T-helper 2 cell treated with Interferon-gamma antibody and Interleukin-4, amounts not matched to agents 100 ng/mL and 5 ng/mL, for 36 hours (primary cell): ENCODE data around the gene ACTBL2. TPM values are rescaled to one million over a fixed set of nuclear protein-coding genes. Genes with fewer than 3 reads are reported as not detected.
"Not testable (repeated sequence)": the region's sequence is repeated elsewhere in the genome, so short reads cannot be mapped to it uniquely, and the experiment has no call there.

Experiments
- intact Hi-C: fragments of 100-400 bp; cut with micrococcal nuclease; formaldehyde crosslinking; loops from one replicate; pipeline ENCODE4 v1.15.1; 2023
- total RNA-seq: library from RNA; stranded (reverse); gene quantifications from 2 replicates; pipeline ENCODE4 v1.2.3, GENCODE V29; 2022

ACTBL2 gene
- total RNA-seq, 1 donor from 2014 or later: not detected

- intact Hi-C loops: loop anchor here (2.0 to 10.0 kb wide), 2 partner anchors 112 to 280 kb away; no protein-coding TSS in a partner anchor
Measured at GRCh38 chr5:57494104-57495098, 11.8 kb upstream of the ACTBL2 start.

GRCh38 chr5:57493034-57493433, 10.4 kb upstream of the ACTBL2 start:
- intact Hi-C loops: loop anchor here (10.0 kb wide), 1 partner anchor 282 kb away; no protein-coding TSS in a partner anchor

GRCh38 chr5:57492632-57493031, 10.0 kb upstream of the ACTBL2 start:
- intact Hi-C loops: loop anchor here (10.0 kb wide), 1 partner anchor 282 kb away; no protein-coding TSS in a partner anchor

GRCh38 chr5:57491369-57491965, 8.9 kb upstream of the ACTBL2 start:
- intact Hi-C loops: loop anchor here (10.0 kb wide), 1 partner anchor 283 kb away; no protein-coding TSS in a partner anchor

GRCh38 chr5:57488215-57488955, 5.8 kb upstream of the ACTBL2 start:
- intact Hi-C loops: no loop called here

GRCh38 chr5:57486027-57486602, 3.5 kb upstream of the ACTBL2 start:
- intact Hi-C loops: no loop called here

GRCh38 chr5:57478826-57479225, 3.8 kb downstream of the ACTBL2 start:
- intact Hi-C loops: no loop called here

GRCh38 chr5:57476601-57477056, 6.0 kb downstream of the ACTBL2 start:
- intact Hi-C loops: no loop called here

- intact Hi-C loops: no loop called here
Measured at GRCh38 chr5:57470339-57470738, 12.3 kb downstream of the ACTBL2 start.

GRCh38 chr5:57468481-57469163, 14.0 kb downstream of the ACTBL2 start:
- intact Hi-C loops: no loop called here

GRCh38 chr5:57466544-57466943, 16.1 kb downstream of the ACTBL2 start:
- intact Hi-C loops: no loop called here

GRCh38 chr5:57460056-57460455, 22.6 kb downstream of the ACTBL2 start:
- intact Hi-C loops: not testable (repeated sequence)

- intact Hi-C loops: no loop called here
Measured at GRCh38 chr5:57458443-57458842, 24.2 kb downstream of the ACTBL2 start.

- intact Hi-C loops: no loop called here
Measured at GRCh38 chr5:57456531-57457135, 26.0 kb downstream of the ACTBL2 start.

GRCh38 chr5:57455511-57456455, 26.8 kb downstream of the ACTBL2 start:
- intact Hi-C loops: no loop called here

- intact Hi-C loops: no loop called here
Measured at GRCh38 chr5:57454896-57455295, 27.7 kb downstream of the ACTBL2 start.

- intact Hi-C loops: no loop called here
Measured at GRCh38 chr5:57453728-57454127, 28.9 kb downstream of the ACTBL2 start.

GRCh38 chr5:57452885-57453284, 29.7 kb downstream of the ACTBL2 start:
- intact Hi-C loops: no loop called here
